Endothelial cell (in vitro differentiated cells): ENCODE results near the gene KRT71. TPM values are rescaled to one million over a fixed set of nuclear protein-coding genes. Genes with fewer than 3 reads are reported as not detected.

Source experiments
- DNase-seq: peaks from one replicate; pipeline ENCODE4 v3.0.0; 2021; ENCODE audit warnings: low spot score
- H3K27ac Mint-ChIP-seq: one replicate; pipeline ENCODE4 v1.8.0; 2021; ENCODE audit warnings: mixed read lengths, inconsistent platforms; ENCODE audit not compliant: unreplicated experiment
- H3K27me3 Mint-ChIP-seq: one replicate; pipeline ENCODE4 v1.8.0; 2021; ENCODE audit warnings: mild to moderate bottlenecking, moderate library complexity, mixed read lengths, inconsistent platforms; ENCODE audit not compliant: unreplicated experiment
- H3K36me3 Mint-ChIP-seq: one replicate; pipeline ENCODE4 v1.8.0; 2021; ENCODE audit warnings: mild to moderate bottlenecking, low read depth, mixed read lengths, inconsistent platforms; ENCODE audit not compliant: unreplicated experiment
- H3K4me1 Mint-ChIP-seq: one replicate; pipeline ENCODE4 v1.8.0; 2021; ENCODE audit warnings: mild to moderate bottlenecking, mixed read lengths, inconsistent platforms; ENCODE audit not compliant: unreplicated experiment
- H3K4me3 Mint-ChIP-seq: one replicate; pipeline ENCODE4 v1.8.0; 2021; ENCODE audit warnings: mild to moderate bottlenecking, mixed read lengths, inconsistent platforms; ENCODE audit not compliant: unreplicated experiment
- H3K9me3 Mint-ChIP-seq: one replicate; pipeline ENCODE4 v1.8.0; 2021; ENCODE audit warnings: mixed read lengths, inconsistent platforms; ENCODE audit not compliant: unreplicated experiment
- CTCF ChIP-seq: fragments of 200-600 bp; sonication (generic); IDR thresholded peaks from one replicate; pipeline ENCODE4 v1.5.0; 2021; ENCODE audit warnings: antibody characterized with exemption; ENCODE audit not compliant: unreplicated experiment
- total RNA-seq: library from RNA; stranded (reverse); fragmentation: NEBNext Ultra II Directional; extraction: Animal tissue kit (Norgen Biotek cat#: 25700); gene quantifications from one replicate; pipeline ENCODE4 v1.2.1, GENCODE V29; 2021; ENCODE audit not compliant: unreplicated experiment

The KRT71 gene
- total RNA-seq, 1 donor from 2014 or later, result not detected

GRCh38 chr12:52531566-52532300 lies 21.2 kb downstream of the KRT71 start:
- H3K9me3 Mint-ChIP-seq, result no peaks in the 10 kb centered on the region
- H3K27ac Mint-ChIP-seq, result no peak overlapping the region
- peaks cover 6% of the 10 kb centered on the region for H3K27me3 Mint-ChIP-seq
- DNase-seq, result no peak
- no peaks in the 10 kb centered on the region for H3K4me1 Mint-ChIP-seq
- H3K4me3 Mint-ChIP-seq, result no peak overlapping the region
- no peak for TF ChIP-seq CTCF
- H3K36me3 Mint-ChIP-seq, result no peaks in the 10 kb centered on the region

- Mint-ChIP-seq H3K27me3 (peaks cover 6% of the 10 kb centered on the region), H3K9me3 (no peaks in the 10 kb centered on the region), H3K27ac (no peak overlapping the region), H3K4me3 (no peak overlapping the region), H3K4me1 (no peaks in the 10 kb centered on the region), H3K36me3 (no peaks in the 10 kb centered on the region)
- no peak for DNase-seq
- no peak for TF ChIP-seq CTCF
Observed at GRCh38 chr12:52530905-52531304, 22.0 kb downstream of the KRT71 start.

GRCh38 chr12:52530366-52530765 lies 22.6 kb downstream of the KRT71 start:
- TF ChIP-seq CTCF, result no peak
- H3K27me3 Mint-ChIP-seq, result peaks cover 6% of the 10 kb centered on the region
- no peaks in the 10 kb centered on the region for H3K9me3 Mint-ChIP-seq
- DNase-seq, result no peak
- H3K27ac Mint-ChIP-seq, result no peak overlapping the region
- H3K4me3 Mint-ChIP-seq, result no peak overlapping the region
- H3K4me1 Mint-ChIP-seq, result no peaks in the 10 kb centered on the region
- no peaks in the 10 kb centered on the region for H3K36me3 Mint-ChIP-seq

- H3K4me3 Mint-ChIP-seq, result no peak overlapping the region
- DNase-seq, result no peak
- H3K4me1 Mint-ChIP-seq, result no peaks in the 10 kb centered on the region
- no peak for TF ChIP-seq CTCF
- H3K27me3 Mint-ChIP-seq, result peaks cover 6% of the 10 kb centered on the region
- no peaks in the 10 kb centered on the region for H3K9me3 Mint-ChIP-seq
- H3K36me3 Mint-ChIP-seq, result no peaks in the 10 kb centered on the region
- no peak overlapping the region for H3K27ac Mint-ChIP-seq
Observed at GRCh38 chr12:52529846-52530245, 23.1 kb downstream of the KRT71 start.

- DNase-seq, result no peak
- H3K4me3 Mint-ChIP-seq, result no peak overlapping the region
- H3K9me3 Mint-ChIP-seq, result no peaks in the 10 kb centered on the region
- no peaks in the 10 kb centered on the region for H3K36me3 Mint-ChIP-seq
- no peak overlapping the region for H3K27ac Mint-ChIP-seq
- no peak for TF ChIP-seq CTCF
- no peaks in the 10 kb centered on the region for H3K4me1 Mint-ChIP-seq
- H3K27me3 Mint-ChIP-seq, result peaks cover 6% of the 10 kb centered on the region
Observed at GRCh38 chr12:52529417-52529816, 23.5 kb downstream of the KRT71 start.
